Natural killer cell (primary cell): Measurements from ENCODE around the gene RPE. TPM values are rescaled to one million over a fixed set of nuclear protein-coding genes. Genes with fewer than 3 reads are reported as not detected.

Experiments
- ATAC-seq, 3 donors: fragments of 150-1000 bp in 2 of 3; fragments of 200-7000 bp in 1 of 3; cut with Tn5 transposase; 1 replicate in 1 of 3; 2 replicates in 2 of 3; pipeline ENCODE4 v1.10.0; 2021; ENCODE audit warnings: mild to moderate bottlenecking in 2 of 3, moderate library complexity in 2 of 3
- DNase-seq, 2 donors: peaks; one replicate each; pipeline versions ENCODE4 v3.0.0 to v3.0.0-alpha.2; 2013 to 2021; ENCODE audit warnings: mixed read lengths in 1 of 2
- H3K27ac ChIP-seq: one replicate; pipeline ENCODE4 v1.5.1; 2013; ENCODE audit warnings: mild to moderate bottlenecking, low read length
- H3K27me3 ChIP-seq: one replicate; pipeline ENCODE4 v1.6.1; 2013; ENCODE audit warnings: low read length; ENCODE audit not compliant: control insufficient read depth, insufficient read depth
- H3K36me3 ChIP-seq: one replicate; pipeline ENCODE4 v1.6.1; 2013; ENCODE audit warnings: low read length; ENCODE audit not compliant: control insufficient read depth, insufficient read depth
- H3K4me1 ChIP-seq: one replicate; pipeline ENCODE4 v1.6.1; 2013; ENCODE audit warnings: low read length; ENCODE audit not compliant: control insufficient read depth, insufficient read depth
- H3K4me3 ChIP-seq: one replicate; pipeline ENCODE4 v1.5.1; 2013; ENCODE audit warnings: low read length
- H3K9me3 ChIP-seq: one replicate; pipeline ENCODE4 v1.6.1; 2013; ENCODE audit warnings: low read length; ENCODE audit not compliant: control insufficient read depth, insufficient read depth
- H3K27ac Mint-ChIP-seq, 2 donors: one replicate each; pipeline ENCODE4 v1.8.0; 2022; ENCODE audit warnings: mild to moderate bottlenecking in 2 of 2, mixed read lengths in 2 of 2, moderate library complexity in 1 of 2
- H3K27me3 Mint-ChIP-seq, 2 donors: one replicate each; pipeline ENCODE4 v1.8.0; 2022; ENCODE audit warnings: low read depth in 2 of 2, mixed read lengths in 2 of 2
- H3K36me3 Mint-ChIP-seq: one replicate; pipeline ENCODE4 v1.8.0; 2022; ENCODE audit warnings: mixed read lengths
- H3K4me1 Mint-ChIP-seq, 2 donors: one replicate each; pipeline ENCODE4 v1.8.0; 2022; ENCODE audit warnings: mixed read lengths in 2 of 2
- H3K4me3 Mint-ChIP-seq: one replicate; pipeline ENCODE4 v1.8.0; 2022; ENCODE audit warnings: mild to moderate bottlenecking, moderate library complexity, mixed read lengths
- H3K9me3 Mint-ChIP-seq, 2 donors: one replicate each; pipeline ENCODE4 v1.8.0; 2022; ENCODE audit warnings: mixed read lengths in 2 of 2
- WGBS: methylation state at CpG from one replicate; pipeline ENCODE4 v1.1.7; 2013; ENCODE audit warnings: missing lambda C conversion rate; ENCODE audit not compliant: insufficient coverage; 5-methylcytosine and 5-hydroxymethylcytosine counted together
- intact Hi-C: fragments of 100-400 bp; cut with micrococcal nuclease; formaldehyde crosslinking; loops from one replicate; pipeline ENCODE4 v1.14.2; 2022
- total RNA-seq, 4 donors: library from RNA; stranded (reverse); fragments of 120-200 nt in 1 of 4; gene quantifications; one replicate each; pipeline versions ENCODE4 v1.2.3 to v1.2.4, GENCODE V29; 2013 to 2022
- TF ChIP-seq, protein P1 (sequence below): fragments of 200-600 bp; IDR thresholded peaks from one replicate; pipeline ENCODE4 v1.8.0; 2022; ENCODE audit warnings: antibody characterized with exemption

The RPE gene
- total RNA-seq, 3 donors from 2014 or later (not counting 1 experiment from before 2014, with no cell fraction given) = 36.2 to 57.4 (median 52.4) TPM

DNA sequence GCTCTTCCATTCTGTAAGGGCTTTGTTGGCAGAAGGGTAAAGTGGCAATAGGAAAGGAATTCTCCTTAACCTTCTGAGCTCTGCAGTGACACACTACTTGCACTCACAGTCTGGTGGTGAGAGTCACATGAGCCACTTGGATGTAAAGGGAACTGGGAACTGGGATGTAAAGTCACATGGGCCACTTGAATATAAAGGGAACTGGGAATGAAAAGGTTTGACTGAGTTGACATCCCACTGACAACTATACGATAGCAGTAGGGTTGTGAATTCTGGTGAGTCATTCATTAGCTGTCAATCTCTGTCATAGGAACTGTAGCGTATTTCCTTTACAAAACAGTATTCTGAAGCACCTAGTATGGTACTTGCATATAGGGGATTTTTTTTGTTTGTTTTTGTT lies 5.5 kb downstream of the RPE start:
- Mint-ChIP-seq H3K27ac (peak overlapping the region; percentile 46 to 83), H3K4me1 (peaks cover 79 to 80% of the 10 kb centered on the region in 2 donors), H3K9me3 (no peaks in the 10 kb centered on the region), H3K36me3 (peaks cover 8% of the 10 kb centered on the region), H3K27me3 (no peaks in the 10 kb centered on the region), H3K4me3 (peak overlapping the region; percentile 54)
- H3K27ac ChIP-seq = no peak overlapping the region
- intact Hi-C loops = no loop called here
- WGBS = 63% methylated on average over 1 of the region's 2 CpGs
- no peak for DNase-seq
- TF ChIP-seq, protein P1, sequence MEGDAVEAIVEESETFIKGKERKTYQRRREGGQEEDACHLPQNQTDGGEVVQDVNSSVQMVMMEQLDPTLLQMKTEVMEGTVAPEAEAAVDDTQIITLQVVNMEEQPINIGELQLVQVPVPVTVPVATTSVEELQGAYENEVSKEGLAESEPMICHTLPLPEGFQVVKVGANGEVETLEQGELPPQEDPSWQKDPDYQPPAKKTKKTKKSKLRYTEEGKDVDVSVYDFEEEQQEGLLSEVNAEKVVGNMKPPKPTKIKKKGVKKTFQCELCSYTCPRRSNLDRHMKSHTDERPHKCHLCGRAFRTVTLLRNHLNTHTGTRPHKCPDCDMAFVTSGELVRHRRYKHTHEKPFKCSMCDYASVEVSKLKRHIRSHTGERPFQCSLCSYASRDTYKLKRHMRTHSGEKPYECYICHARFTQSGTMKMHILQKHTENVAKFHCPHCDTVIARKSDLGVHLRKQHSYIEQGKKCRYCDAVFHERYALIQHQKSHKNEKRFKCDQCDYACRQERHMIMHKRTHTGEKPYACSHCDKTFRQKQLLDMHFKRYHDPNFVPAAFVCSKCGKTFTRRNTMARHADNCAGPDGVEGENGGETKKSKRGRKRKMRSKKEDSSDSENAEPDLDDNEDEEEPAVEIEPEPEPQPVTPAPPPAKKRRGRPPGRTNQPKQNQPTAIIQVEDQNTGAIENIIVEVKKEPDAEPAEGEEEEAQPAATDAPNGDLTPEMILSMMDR = no peak
- H3K4me3 ChIP-seq = no peak overlapping the region
- H3K4me1 ChIP-seq = peaks cover 33% of the 10 kb centered on the region
- no peaks in the 10 kb centered on the region for H3K9me3 ChIP-seq
- peaks cover 42% of the 10 kb centered on the region for H3K36me3 ChIP-seq
- no peaks in the 10 kb centered on the region for H3K27me3 ChIP-seq
- peak in 2 of 3 donors; percentile 57 to 85 for ATAC-seq

DNA sequence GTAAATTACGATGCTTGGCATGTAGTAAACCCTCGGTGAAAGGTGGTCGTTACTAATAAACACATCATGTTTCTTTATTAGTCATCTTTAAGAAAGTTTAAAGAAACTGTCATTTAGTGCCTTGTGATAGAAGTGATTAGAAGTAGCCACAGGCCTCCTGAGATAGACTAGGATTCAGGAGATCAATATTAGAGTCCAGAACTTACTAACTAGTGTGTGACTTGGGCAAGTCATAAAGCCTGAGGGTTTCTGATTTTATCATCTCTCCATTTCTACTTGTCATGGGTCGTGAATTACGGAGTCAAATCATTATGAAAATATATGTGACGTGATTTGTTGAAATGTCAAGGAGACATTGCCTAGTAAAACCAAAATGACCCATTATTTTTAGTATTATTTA lies 6.7 kb downstream of the RPE start:
- no peak overlapping the region for H3K4me3 ChIP-seq
- intact Hi-C loops = no loop called here
- H3K27ac Mint-ChIP-seq = peak overlapping the region; percentile 46 to 83
- no peaks in the 10 kb centered on the region for H3K27me3 Mint-ChIP-seq
- ATAC-seq (no peak), DNase-seq (no peak)
- WGBS = 80% methylated on average over 1 of the region's 6 CpGs
- peaks cover 40% of the 10 kb centered on the region for H3K36me3 ChIP-seq
- H3K9me3 Mint-ChIP-seq = no peaks in the 10 kb centered on the region
- H3K4me1 ChIP-seq = peaks cover 41% of the 10 kb centered on the region
- no peaks in the 10 kb centered on the region for H3K9me3 ChIP-seq
- no peak overlapping the region for H3K4me3 Mint-ChIP-seq
- no peak overlapping the region for H3K27ac ChIP-seq
- peaks cover 69 to 83% of the 10 kb centered on the region in 2 donors for H3K4me1 Mint-ChIP-seq
- peaks cover 8% of the 10 kb centered on the region for H3K36me3 Mint-ChIP-seq
- H3K27me3 ChIP-seq = no peaks in the 10 kb centered on the region
- TF ChIP-seq, protein P1 = no peak

GRCh38 chr2:210009896-210010295 lies 7.5 kb downstream of the RPE start:
- WGBS = 89% methylated on average over 3 of the region's 3 CpGs
- H3K27me3 ChIP-seq = no peaks in the 10 kb centered on the region
- no peak overlapping the region for H3K4me3 ChIP-seq
- H3K27ac ChIP-seq = no peak overlapping the region
- H3K27me3 Mint-ChIP-seq = no peaks in the 10 kb centered on the region
- peaks cover 42% of the 10 kb centered on the region for H3K4me1 ChIP-seq
- peak overlapping the region; percentile 37 to 80 for H3K27ac Mint-ChIP-seq
- TF ChIP-seq, protein P1 = no peak
- peak overlapping the region; percentile 29 for H3K4me3 Mint-ChIP-seq
- no peaks in the 10 kb centered on the region for H3K9me3 ChIP-seq
- DNase-seq = no peak
- peaks cover 13% of the 10 kb centered on the region for H3K36me3 Mint-ChIP-seq
- intact Hi-C loops = no loop called here
- no peaks in the 10 kb centered on the region for H3K9me3 Mint-ChIP-seq
- H3K4me1 Mint-ChIP-seq = peaks cover 65 to 78% of the 10 kb centered on the region in 2 donors
- peaks cover 43% of the 10 kb centered on the region for H3K36me3 ChIP-seq
- ATAC-seq = no peak

- no CpG with 5 or more reads among the region's 1 CpG for WGBS
- peak; percentile 72 to 87 (median 85) for ATAC-seq
- peak in 1 of 2 donors; percentile 10 for DNase-seq
- H3K27me3 ChIP-seq = no peaks in the 10 kb centered on the region
- intact Hi-C loops = no loop called here
- peak overlapping the region; percentile 80 for H3K4me3 Mint-ChIP-seq
- H3K36me3 Mint-ChIP-seq = peaks cover 25% of the 10 kb centered on the region
- H3K27ac Mint-ChIP-seq = peak overlapping the region; percentile 81 to 88
- H3K4me3 ChIP-seq = no peak overlapping the region
- H3K4me1 ChIP-seq = peaks cover 9% of the 10 kb centered on the region
- H3K9me3 ChIP-seq = no peaks in the 10 kb centered on the region
- TF ChIP-seq, protein P1 = no peak
- no peaks in the 10 kb centered on the region for H3K9me3 Mint-ChIP-seq
- H3K27me3 Mint-ChIP-seq = no peaks in the 10 kb centered on the region
- H3K27ac ChIP-seq = no peak overlapping the region
- peaks cover 46 to 48% of the 10 kb centered on the region in 2 donors for H3K4me1 Mint-ChIP-seq
- peaks cover 80% of the 10 kb centered on the region for H3K36me3 ChIP-seq
Observed at GRCh38 chr2:210020138-210020537, 17.7 kb downstream of the RPE start.
